Activated T-cell treated with anti-CD3 and anti-CD28 coated beads for 1 hour (primary cell): ENCODE measurements around the gene IER3.
"Not testable (repeated sequence)": the region's sequence is repeated elsewhere in the genome, so short reads cannot be mapped to it uniquely, and the experiment has no call there.

Experiments used
- DNase-seq: peaks from one replicate; pipeline ENCODE4 v3.0.0-alpha.2; 2020; ENCODE audit warnings: low read depth

IER3 gene

GRCh38 chr6:30723843-30724741 is 20.3 kb downstream of the IER3 start:
- not testable (repeated sequence) for DNase-seq

- DNase-seq, result not testable (repeated sequence)
Observed at GRCh38 chr6:30723159-30723842, 21.0 kb downstream of the IER3 start.

- peak; percentile 87 for DNase-seq
Observed at GRCh38 chr6:30722280-30723112, 21.9 kb downstream of the IER3 start.

GRCh38 chr6:30722025-30722279 is 22.4 kb downstream of the IER3 start:
- not testable (repeated sequence) for DNase-seq

DNA sequence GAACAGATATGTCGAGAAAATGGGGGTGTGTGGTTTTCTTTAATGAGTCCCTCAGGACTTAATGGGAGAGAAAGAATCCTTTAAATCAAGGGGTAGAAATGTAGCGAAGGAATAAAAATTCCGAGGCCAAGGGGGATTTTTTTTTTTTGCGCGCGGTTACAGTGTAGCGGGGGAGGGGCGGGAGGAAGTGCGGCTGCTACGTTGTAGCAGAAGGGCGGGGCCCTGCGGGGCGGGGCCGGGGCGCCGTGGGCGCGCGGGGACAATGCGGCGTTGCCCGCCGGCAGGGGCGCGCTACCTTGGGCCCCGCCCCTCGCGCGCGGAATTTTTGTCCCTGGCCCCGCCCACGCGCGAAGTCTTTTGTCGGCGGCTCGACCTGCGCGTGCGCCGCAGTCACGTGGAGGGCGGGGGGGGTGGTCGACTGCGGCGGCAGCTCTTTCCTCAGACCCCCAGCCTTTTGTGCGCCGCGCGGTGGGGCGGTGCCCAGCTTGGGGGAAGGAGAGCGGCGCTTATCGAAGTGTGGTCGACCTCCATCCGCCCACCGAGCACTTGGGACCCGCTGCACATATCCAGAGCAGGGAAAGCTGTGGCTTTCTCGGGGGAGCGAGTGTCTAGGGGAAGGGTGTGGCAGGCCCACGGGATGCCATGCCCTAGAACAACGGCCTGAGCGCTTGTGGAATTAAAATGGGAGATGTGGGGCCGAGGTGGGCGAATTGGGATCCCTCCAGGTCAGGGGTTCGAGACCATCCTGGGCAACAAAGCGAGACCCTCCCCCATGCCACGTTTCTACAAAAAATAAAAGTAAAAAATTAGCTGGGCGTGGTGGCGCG is 22.9 kb downstream of the IER3 start:
- DNase-seq, result peak; percentile 98

DNA sequence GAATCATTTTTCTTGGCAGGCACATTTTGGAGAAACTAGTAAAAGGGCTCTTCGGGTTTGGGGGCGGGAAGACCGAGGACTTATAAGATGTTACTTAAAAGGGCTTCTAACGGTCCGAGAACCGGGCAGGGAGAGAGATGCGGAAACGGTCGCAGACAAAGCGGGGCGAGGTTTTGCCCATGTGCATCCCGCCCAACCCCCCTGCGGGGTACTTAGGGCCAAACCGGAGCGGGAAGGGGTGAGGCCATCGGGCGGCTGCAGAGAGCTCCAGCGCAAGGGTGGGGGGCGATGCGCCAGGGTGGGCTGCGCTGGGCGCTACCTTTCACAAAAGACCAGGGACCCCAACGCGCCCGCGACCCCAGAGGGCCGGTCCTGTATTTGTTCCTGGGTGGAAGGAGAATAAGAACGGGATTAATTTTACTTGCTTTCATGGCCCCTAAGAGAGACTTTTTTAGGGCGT is 23.6 kb downstream of the IER3 start:
- peak; percentile 40 for DNase-seq

DNA sequence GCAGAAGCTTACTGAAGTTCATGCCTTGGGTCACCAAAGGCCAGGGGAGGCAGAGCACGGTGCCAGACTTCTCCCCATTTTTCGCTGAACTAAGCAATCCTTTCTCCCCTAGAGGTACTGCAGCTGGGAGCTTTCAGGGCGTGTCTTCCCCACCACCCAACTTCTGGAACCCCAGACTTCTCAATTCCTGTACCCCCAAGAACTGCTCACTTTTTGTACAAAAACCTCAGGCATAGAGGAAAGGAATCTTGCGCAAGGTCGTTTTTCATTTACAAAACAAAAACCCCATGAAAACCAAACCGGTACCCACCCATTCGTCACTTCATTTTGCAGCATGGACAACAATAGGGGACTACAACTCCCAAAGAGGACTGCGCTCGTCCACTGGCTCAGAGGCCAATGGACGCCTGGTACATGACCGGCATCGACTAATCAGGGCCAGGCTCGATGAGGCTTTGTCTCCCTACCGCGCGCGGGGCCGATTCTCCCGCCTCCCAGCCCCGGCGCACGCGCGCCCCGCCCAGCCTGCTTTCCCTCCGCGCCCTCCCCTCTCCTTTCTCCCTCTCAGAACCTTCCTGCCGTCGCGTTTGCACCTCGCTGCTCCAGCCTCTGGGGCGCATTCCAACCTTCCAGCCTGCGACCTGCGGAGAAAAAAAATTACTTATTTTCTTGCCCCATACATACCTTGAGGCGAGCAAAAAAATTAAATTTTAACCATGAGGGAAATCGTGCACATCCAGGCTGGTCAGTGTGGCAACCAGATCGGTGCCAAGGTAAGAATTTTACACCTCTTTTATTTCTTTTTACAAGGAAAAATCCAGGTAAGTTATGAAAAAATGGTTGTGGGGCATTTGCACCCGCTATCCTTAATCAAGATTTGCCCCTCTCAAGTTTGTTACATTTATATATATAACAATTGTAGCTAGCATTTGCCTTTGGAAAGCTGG is 24.3 kb downstream of the IER3 start, which contains the start of gene TUBB:
TUBB (plus strand) TSS at position 562 of the 947 bp plus-strand sequence; CDS start at position 717, 155 bp downstream.
- DNase-seq, result peak; percentile 92

DNA sequence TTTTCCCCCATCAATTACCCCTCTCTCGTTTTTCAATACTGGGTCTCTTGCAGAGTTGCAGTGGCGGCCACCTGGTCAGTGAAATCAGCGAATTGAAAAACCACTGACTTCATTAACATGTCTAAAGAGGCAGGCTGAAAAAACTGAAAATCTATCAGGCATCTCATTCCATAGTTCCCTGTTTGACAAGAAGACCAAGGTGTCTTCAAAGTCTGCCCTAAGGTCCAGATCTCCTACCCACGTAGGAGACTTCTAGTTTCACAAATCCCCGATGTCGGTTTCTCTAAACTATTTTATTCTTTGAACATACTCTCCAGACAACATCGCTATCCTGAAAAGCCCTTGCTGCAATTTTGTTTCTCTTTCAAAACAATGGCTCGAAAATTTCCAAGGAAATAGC is 25.0 kb downstream of the IER3 start:
- no peak for DNase-seq

GRCh38 chr6:30717845-30718720 is 26.3 kb downstream of the IER3 start:
- not testable (repeated sequence) for DNase-seq

- DNase-seq, result peak; percentile 96
Observed at GRCh38 chr6:30717129-30717844, 27.1 kb downstream of the IER3 start, which contains the start of gene MDC1. Gene MDC1, minus strand, starts transcription at chr6:30717281. Its CDS starts 2,106 bp downstream, at chr6:30715175.

DNA sequence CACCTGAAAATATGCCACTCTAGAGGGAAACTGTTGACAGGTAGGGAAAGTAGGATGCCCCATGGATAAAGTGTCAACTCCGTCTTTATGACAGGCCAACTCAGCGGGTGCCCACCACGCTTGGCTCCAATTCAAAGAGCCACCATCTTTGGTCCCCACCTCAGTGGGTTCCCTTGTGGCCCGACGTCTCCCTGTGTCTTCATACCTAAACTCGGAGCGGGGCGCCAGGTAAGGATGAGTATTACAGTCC is 27.5 kb downstream of the IER3 start:
- no peak for DNase-seq

DNA sequence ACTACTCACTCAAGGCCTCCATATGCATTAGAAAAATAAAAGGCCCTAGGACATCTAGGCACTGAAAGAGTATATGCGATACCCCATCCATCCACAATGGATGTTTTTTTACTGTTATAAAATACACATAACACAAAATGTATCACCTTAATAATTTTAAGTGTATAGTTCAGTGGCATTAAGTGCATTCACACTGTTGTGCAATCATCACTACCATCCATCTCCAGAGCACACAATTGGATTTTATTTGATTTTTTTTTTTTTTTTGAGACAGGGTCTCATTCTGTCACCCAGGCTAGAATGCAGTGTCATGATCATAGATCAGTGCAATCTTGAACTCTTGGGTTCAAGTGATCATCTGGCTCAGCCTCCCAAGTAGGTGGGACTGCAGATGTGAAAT is 30.1 kb downstream of the IER3 start:
- no peak for DNase-seq

GRCh38 chr6:30712441-30712945 is 31.9 kb downstream of the IER3 start:
- DNase-seq, result no peak

DNA sequence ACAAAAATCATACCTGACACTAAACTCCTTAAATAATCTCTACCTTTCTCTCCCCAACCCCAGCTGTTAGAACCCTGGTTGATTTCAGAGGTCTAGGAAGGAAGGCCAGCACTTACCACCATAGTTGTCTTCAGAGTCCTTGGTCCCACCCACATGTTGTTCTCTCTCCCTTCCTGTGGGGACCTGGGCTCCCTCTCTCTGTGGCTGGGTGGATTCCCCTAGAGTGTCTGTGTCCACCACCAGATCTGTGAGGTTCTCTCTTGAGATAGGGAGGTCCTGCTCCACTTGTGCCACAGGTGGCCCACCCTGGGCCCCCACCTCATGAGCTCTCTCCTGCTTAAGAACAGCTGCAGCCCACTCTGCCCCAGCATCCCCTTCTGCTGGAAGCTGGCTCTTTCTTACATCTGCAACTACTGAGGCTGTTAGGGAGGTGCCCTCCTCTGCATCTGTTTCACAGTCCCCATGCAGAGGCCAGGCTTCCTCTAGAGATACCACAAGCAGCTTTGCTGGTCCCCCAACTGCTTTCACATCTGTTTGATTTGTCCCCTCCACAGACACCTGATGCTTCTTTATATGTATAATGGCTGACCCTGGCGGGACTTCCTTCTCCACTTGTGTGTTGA is 32.5 kb downstream of the IER3 start:
- no peak for DNase-seq

GRCh38 chr6:30709101-30709868 is 35.1 kb downstream of the IER3 start:
- no peak for DNase-seq

DNA sequence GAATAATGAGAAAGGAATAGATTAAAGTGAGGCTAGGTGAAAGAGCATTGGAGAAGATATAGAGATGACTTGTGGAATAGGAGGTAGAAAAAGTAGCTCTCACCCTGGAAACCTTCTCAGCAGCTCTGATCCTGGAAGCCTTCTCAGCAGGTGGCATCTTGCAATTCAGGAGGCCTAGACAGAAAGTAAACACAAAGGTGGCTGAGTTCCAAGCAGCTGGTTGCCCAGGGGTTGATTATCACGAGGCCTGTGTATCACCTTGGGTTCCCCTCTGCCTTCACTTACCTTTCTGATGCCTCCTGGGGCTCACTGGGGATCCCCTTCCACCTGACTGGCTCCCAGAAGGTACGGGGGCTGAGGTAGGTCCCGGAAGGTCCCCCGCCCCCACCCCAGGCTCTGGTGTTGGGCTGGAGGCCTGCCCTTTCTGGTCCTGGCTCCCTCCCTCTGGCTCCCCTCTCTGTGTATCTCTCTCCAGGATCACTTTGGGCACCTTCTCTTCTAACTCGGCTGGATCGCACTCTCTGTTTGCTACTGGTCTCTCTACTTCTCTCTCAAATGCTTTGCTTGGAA is 37.0 kb downstream of the IER3 start:
- DNase-seq, result no peak

DNA sequence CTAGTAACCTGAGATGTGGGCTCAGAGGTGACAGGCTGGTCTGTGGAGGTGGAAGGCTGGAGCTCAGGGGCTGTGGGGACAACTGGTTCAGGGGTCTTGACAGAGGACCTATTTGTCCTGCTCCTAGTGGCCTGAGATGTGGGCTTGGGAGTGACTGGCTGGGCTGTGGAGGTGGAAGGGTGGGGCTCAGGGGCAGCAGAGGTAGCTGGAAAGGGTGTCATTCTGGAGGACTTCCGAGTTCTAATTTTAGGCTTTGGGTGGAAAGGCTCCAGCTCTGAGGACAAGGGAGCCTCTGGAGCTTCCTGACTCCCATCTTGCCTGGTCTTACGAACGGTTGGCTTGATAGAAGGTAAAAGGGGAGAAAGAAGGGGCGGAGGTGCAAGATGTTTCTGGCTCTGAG is 38.7 kb downstream of the IER3 start:
- DNase-seq, result no peak
